HG03342 (cell line): ENCODE results near the gene ATP8A1.
"Not testable (repeated sequence)": the region's sequence is repeated elsewhere in the genome, so short reads cannot be mapped to it uniquely, and the experiment has no call there.

Source experiments
- ATAC-seq: cut with Tn5 transposase; IDR thresholded peaks from one replicate; pipeline ENCODE4 v1.9.1; 2021; ENCODE audit warnings: mild to moderate bottlenecking, moderate library complexity; ENCODE audit not compliant: unreplicated experiment

ATP8A1 gene

GRCh38 chr4:42656944-42657792, at the start of gene ATP8A1:
ATP8A1 (minus strand) TSS chr4:42657105; CDS start chr4:42656873, 232 bp downstream.
- ATAC-seq: peak; percentile 72

- no peak for ATAC-seq
Observed at GRCh38 chr4:42706086-42706485, 49.2 kb upstream of the ATP8A1 start.

- ATAC-seq: no peak
Observed at GRCh38 chr4:42703813-42704212, 46.9 kb upstream of the ATP8A1 start.

GRCh38 chr4:42702895-42703294, 46.0 kb upstream of the ATP8A1 start:
- no peak for ATAC-seq

- not testable (repeated sequence) for ATAC-seq
Observed at GRCh38 chr4:42701780-42702179, 44.9 kb upstream of the ATP8A1 start.

- ATAC-seq: no peak
Observed at GRCh38 chr4:42690537-42690936, 33.6 kb upstream of the ATP8A1 start.

- no peak for ATAC-seq
Observed at GRCh38 chr4:42683393-42683792, 26.5 kb upstream of the ATP8A1 start.

- no peak for ATAC-seq
Observed at GRCh38 chr4:42678512-42678911, 21.6 kb upstream of the ATP8A1 start.

- ATAC-seq: no peak
Observed at GRCh38 chr4:42676066-42676951, 19.4 kb upstream of the ATP8A1 start.

- ATAC-seq: no peak
Observed at GRCh38 chr4:42673082-42673425, 16.1 kb upstream of the ATP8A1 start.

GRCh38 chr4:42672359-42673081, 15.6 kb upstream of the ATP8A1 start:
- no peak for ATAC-seq

- ATAC-seq: peak; percentile 82
Observed at GRCh38 chr4:42671431-42672194, 14.7 kb upstream of the ATP8A1 start.

GRCh38 chr4:42658261-42658660, 1.4 kb upstream of the ATP8A1 start:
- no peak for ATAC-seq

- no peak for ATAC-seq
Observed at GRCh38 chr4:42656679-42656943, 294 bp downstream of the ATP8A1 start.

- ATAC-seq: peak; percentile 21
Observed at GRCh38 chr4:42655921-42656678, 805 bp downstream of the ATP8A1 start.

- no peak for ATAC-seq
Observed at GRCh38 chr4:42655269-42655637, 1.7 kb downstream of the ATP8A1 start.

- ATAC-seq: no peak
Observed at GRCh38 chr4:42654631-42655268, 2.2 kb downstream of the ATP8A1 start.

GRCh38 chr4:42653626-42654560, 3.0 kb downstream of the ATP8A1 start:
- no peak for ATAC-seq
